Measurements from ENCODE around the gene CHKB. TPM values are rescaled to one million over a fixed set of nuclear protein-coding genes. Genes with fewer than 3 reads are reported as not detected.

The CHKB gene
- total and polyA plus RNA-seq, 2 of the 8 experiments (the other 6 are each of a cell fraction or from before 2014, with no cell fraction given), result 27.9 to 42.2 TPM

DNA sequence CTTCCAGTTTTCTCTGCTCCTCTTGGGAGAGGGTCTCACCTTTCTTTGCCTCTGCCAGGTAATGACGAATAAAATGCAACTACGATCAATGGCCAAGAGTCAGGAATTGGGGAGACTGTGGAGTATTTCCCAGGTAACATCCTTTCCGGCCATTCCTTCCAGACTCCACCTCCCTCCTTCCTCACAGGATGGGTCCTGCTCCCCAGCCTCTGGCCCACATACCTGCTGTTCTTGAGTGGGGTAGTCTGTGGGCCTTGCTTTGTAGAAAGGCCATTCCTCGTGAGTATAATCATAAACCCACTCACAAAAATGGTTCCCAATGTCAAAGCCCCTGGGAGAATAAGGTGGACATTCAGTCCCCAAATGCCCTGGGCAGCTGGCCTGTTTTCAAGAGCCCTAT is 2.9 kb downstream of the CHKB start:
- H3K36me3 ChIP-seq (ENCODE audit: control insufficient read depth in 2 of 4, insufficient read depth in 4 of 4, low read length in 3 of 4), result peaks cover 0 to 13% (median 4%) of the 10 kb centered on the region in 4 experiments; a peak in 5 of 8 replicates
- ChIA-PET POLR2A (ENCODE audit: partially characterized antibody) (interaction anchor here (1.3 to 1.6 kb wide), 2 partner anchors 10 to 32 kb away, joined by 4 to 8 read pairs; no protein-coding TSS in a partner anchor), CTCF (ENCODE audit: partially characterized antibody) (interaction anchor here (2.1 to 4.5 kb wide), 2 partner anchors 32 to 120 kb away, joined by 9 to 23 read pairs; no protein-coding TSS in a partner anchor)
- no peak overlapping the region for H4K5ac ChIP-seq (ENCODE audit: insufficient read length, low read depth, low read length)
- no peaks in the 10 kb centered on the region for H3K27me3 ChIP-seq (replicated peaks in 1 of 4; ENCODE audit: control insufficient read depth in 3 of 4, extremely low read depth in 1 of 4, insufficient read depth in 3 of 4, low read length in 3 of 4)
- H4K91ac ChIP-seq (replicated peaks; ENCODE audit: insufficient read length, low read length), result no peak overlapping the region
- H3K4me2 ChIP-seq (ENCODE audit: insufficient read depth in 1 of 2, low read depth in 2 of 2, low read length in 2 of 2), result no peak overlapping the region
- H2BK15ac ChIP-seq (ENCODE audit: low read length), result no peak overlapping the region
- no peak overlapping the region for H3K14ac ChIP-seq (ENCODE audit: insufficient read length)
- FAIRE-seq, result no peak
- H4K20me1 ChIP-seq (replicated peaks in 1 of 2; ENCODE audit: control insufficient read depth in 1 of 2, insufficient read depth in 2 of 2, low read length in 2 of 2), result peaks cover 3% of the 10 kb centered on the region in 2 experiments
- peaks cover 4 to 13% (median 6%) of the 10 kb centered on the region in 4 experiments for H3K4me1 ChIP-seq (replicated peaks in 1 of 4; ENCODE audit: control insufficient read depth in 3 of 4, insufficient read depth in 4 of 4, low read length in 3 of 4)
- H2BK20ac ChIP-seq (ENCODE audit: low read length), result no peak overlapping the region
- no peak overlapping the region for H2BK120ac ChIP-seq (replicated peaks; ENCODE audit: low read depth, low read length)
- H3K27ac ChIP-seq (ENCODE audit: low read depth, low read length), result no peak overlapping the region
- H3K18ac ChIP-seq (ENCODE audit: extremely low read depth, low read length), result no peak overlapping the region
- H3K23ac ChIP-seq (ENCODE audit: insufficient read length), result no peak overlapping the region
- H2BK12ac ChIP-seq (ENCODE audit: low read depth, low read length), result no peak overlapping the region
- DNase-seq (ENCODE audit: low read depth in 1 of 2, low spot score in 2 of 2), result no peak
- no peak overlapping the region for H3K4ac ChIP-seq (replicated peaks; ENCODE audit: insufficient read length, low read depth, low read length)
- H3K79me2 ChIP-seq (ENCODE audit: control insufficient read depth in 1 of 2, insufficient read depth in 2 of 2, low read length in 2 of 2), result peaks cover 0 to 7% of the 10 kb centered on the region in 2 experiments; a peak in 1 of 4 replicates
- peaks cover 7% of the 10 kb centered on the region; the same call in 1 of the 2 replicates for H3K79me1 ChIP-seq (ENCODE audit: low read depth, low read length)
- peaks cover 10% of the 10 kb centered on the region; the same call in 1 of the 2 replicates for H3K23me2 ChIP-seq (ENCODE audit: low read depth, low read length)
- H3K9ac ChIP-seq (replicated peaks in 1 of 4; ENCODE audit: extremely low read depth in 1 of 4, low read depth in 3 of 4, low read length in 3 of 4), result no peak overlapping the region
- H2AK5ac ChIP-seq (ENCODE audit: low read depth, low read length), result no peak overlapping the region
- H4K8ac ChIP-seq (ENCODE audit: extremely low read depth, insufficient read depth, low read length), result no peak overlapping the region
- H3K4me3 ChIP-seq (ENCODE audit: extremely low read depth in 1 of 4, insufficient read depth in 2 of 4, low read depth in 3 of 4, low read length in 4 of 4), result no peak overlapping the region
- H3K56ac ChIP-seq (replicated peaks; ENCODE audit: insufficient read length, low read depth, low read length), result no peak overlapping the region
- H2BK5ac ChIP-seq (ENCODE audit: low read depth, low read length), result no peak overlapping the region
- TF ChIP-seq SP4 (IDR thresholded peaks at IDR 0.05; ENCODE audit: low read length) (no peak), YY1 (IDR thresholded peaks at IDR 0.05; ENCODE audit: low read depth, low read length) (no peak), SRF (IDR thresholded peaks at IDR 0.05; ENCODE audit: low read depth, low read length) (no peak), SIX5 (IDR thresholded peaks at IDR 0.05; ENCODE audit: low read depth, low read length) (no peak), CBX5 (IDR thresholded peaks at IDR 0.05; ENCODE audit: low read depth, low read length) (no peak), ASH2L (IDR thresholded peaks at IDR 0.05; ENCODE audit: low read length) (no peak), NANOG (IDR thresholded peaks at IDR 0.05; ENCODE audit: insufficient read depth, low read depth, low read length, poor library complexity, severe bottlenecking) (no peak)
- TF ChIP-seq, protein P1, sequence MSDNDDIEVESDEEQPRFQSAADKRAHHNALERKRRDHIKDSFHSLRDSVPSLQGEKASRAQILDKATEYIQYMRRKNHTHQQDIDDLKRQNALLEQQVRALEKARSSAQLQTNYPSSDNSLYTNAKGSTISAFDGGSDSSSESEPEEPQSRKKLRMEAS (IDR thresholded peaks at IDR 0.05), result no peak
- TF ChIP-seq, protein P2, sequence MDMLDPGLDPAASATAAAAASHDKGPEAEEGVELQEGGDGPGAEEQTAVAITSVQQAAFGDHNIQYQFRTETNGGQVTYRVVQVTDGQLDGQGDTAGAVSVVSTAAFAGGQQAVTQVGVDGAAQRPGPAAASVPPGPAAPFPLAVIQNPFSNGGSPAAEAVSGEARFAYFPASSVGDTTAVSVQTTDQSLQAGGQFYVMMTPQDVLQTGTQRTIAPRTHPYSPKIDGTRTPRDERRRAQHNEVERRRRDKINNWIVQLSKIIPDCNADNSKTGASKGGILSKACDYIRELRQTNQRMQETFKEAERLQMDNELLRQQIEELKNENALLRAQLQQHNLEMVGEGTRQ (IDR thresholded peaks at IDR 0.05; ENCODE audit: low read length), result no peak
- no peak overlapping the region for H2AFZ ChIP-seq (ENCODE audit: low read length)
- no peaks in the 10 kb centered on the region for H3K9me3 ChIP-seq (ENCODE audit: insufficient read depth in 2 of 2, low read depth in 1 of 2, low read length in 1 of 2)
- 87% methylated on average over 4 of the region's 4 CpGs; no CpG with 5 or more reads in 1 of the 2 experiments for WGBS, 2 experiments (ENCODE audit: extremely low coverage in 1 of 2, insufficient coverage in 1 of 2, insufficient read length in 1 of 2, insufficient replicate concordance in 2 of 2, low coverage in 1 of 2, low lambda C conversion rate in 2 of 2, missing lambda C conversion rate in 1 of 2)
